ENCODE measurements around the gene RPS19.

DNA sequence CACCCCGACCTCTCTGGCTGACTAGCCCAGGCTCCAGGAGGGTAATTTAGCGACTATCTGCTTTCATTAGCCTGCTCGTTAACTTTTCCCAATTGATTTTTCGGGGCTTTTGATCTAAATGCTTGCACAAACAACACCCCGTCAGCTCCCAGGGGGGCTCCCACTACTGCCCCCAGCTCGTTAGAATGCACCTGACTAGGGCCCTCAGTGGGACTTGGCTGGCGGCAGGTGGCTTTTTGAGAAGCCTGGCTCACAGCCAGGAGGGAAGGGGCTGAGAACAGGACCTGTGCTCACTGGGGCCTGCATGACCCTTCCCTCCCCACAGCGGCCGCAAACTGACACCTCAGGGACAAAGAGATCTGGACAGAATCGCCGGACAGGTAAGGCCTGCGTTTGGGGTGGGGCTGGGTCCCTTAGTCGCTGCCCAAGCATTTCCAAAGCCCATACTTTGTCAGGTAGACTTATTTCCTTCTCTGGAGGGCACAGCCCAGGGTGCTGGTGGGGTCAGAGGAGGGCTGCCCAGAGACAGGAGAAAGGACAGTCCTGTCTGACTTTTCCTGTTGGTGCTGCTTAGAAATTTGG is 9.4 kb downstream of the RPS19 start:
- TF ChIP-seq, protein P1, sequence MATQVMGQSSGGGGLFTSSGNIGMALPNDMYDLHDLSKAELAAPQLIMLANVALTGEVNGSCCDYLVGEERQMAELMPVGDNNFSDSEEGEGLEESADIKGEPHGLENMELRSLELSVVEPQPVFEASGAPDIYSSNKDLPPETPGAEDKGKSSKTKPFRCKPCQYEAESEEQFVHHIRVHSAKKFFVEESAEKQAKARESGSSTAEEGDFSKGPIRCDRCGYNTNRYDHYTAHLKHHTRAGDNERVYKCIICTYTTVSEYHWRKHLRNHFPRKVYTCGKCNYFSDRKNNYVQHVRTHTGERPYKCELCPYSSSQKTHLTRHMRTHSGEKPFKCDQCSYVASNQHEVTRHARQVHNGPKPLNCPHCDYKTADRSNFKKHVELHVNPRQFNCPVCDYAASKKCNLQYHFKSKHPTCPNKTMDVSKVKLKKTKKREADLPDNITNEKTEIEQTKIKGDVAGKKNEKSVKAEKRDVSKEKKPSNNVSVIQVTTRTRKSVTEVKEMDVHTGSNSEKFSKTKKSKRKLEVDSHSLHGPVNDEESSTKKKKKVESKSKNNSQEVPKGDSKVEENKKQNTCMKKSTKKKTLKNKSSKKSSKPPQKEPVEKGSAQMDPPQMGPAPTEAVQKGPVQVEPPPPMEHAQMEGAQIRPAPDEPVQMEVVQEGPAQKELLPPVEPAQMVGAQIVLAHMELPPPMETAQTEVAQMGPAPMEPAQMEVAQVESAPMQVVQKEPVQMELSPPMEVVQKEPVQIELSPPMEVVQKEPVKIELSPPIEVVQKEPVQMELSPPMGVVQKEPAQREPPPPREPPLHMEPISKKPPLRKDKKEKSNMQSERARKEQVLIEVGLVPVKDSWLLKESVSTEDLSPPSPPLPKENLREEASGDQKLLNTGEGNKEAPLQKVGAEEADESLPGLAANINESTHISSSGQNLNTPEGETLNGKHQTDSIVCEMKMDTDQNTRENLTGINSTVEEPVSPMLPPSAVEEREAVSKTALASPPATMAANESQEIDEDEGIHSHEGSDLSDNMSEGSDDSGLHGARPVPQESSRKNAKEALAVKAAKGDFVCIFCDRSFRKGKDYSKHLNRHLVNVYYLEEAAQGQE (IDR thresholded peaks at IDR 0.05; ENCODE audit: low read depth): no peak
- TF ChIP-seq ZNF274 (IDR thresholded peaks at IDR 0.05; ENCODE audit: low read depth, low read length) (no peak), POLR2A (IDR thresholded peaks at IDR 0.05; ENCODE audit: borderline replicate concordance, extremely low read depth, insufficient read depth, insufficient read length) (no peak)

Measured in HCT116 (cell line).